Prostate gland (tissue), 2 donors: Measurements from ENCODE around the gene DLX4. TPM values are rescaled to one million over a fixed set of nuclear protein-coding genes. Genes with fewer than 3 reads are reported as not detected.

Experiments used
- DNase-seq: peaks from one replicate; pipeline ENCODE4 v3.0.0-alpha.2; 2019; ENCODE audit warnings: low spot score
- H3K27ac ChIP-seq, 2 donors: fragments of 200-600 bp; sonication (generic); 2 replicates each; pipeline ENCODE4 v1.5.1; 2017 to 2019
- H3K27me3 ChIP-seq: fragments of 200-600 bp; sonication (generic); replicated peaks from 2 replicates; pipeline ENCODE4 v1.5.1; 2019; ENCODE audit not compliant: insufficient read depth
- H3K36me3 ChIP-seq, 2 donors: fragments of 200-600 bp; sonication (generic); 1 replicate in 1 of 2; 2 replicates in 1 of 2; pipeline versions ENCODE4 v1.5.1 to v1.8.1; 2017 to 2019
- H3K4me1 ChIP-seq: fragments of 200-600 bp; sonication (generic); replicated peaks from 2 replicates; pipeline ENCODE4 v1.5.1; 2019
- H3K4me3 ChIP-seq, 2 donors: fragments of 200-600 bp; sonication (generic); 2 replicates each; pipeline ENCODE4 v1.5.1; 2017 to 2019
- H3K9me3 ChIP-seq: fragments of 200-600 bp; sonication (generic); 2 replicates; pipeline ENCODE4 v1.5.1; 2017
- CTCF ChIP-seq, 4 experiments: fragments of 200-600 bp in 2 of 4; fragments of 450-650 bp in 2 of 4; sonication (generic) in 2 of 4; IDR thresholded peaks; 1 replicate in 3 of 4; 2 replicates in 1 of 4; pipeline ENCODE4 v1.5.1; 2016 to 2019; ENCODE audit warnings: antibody characterized with exemption in 4 of 4, mild to moderate bottlenecking in 2 of 4, moderate library complexity in 2 of 4
- POLR2A ChIP-seq: fragments of 450-650 bp; IDR thresholded peaks from one replicate; pipeline ENCODE4 v1.6.1; 2016; ENCODE audit warnings: antibody characterized with exemption, mild to moderate bottlenecking
- POLR2AphosphoS5 ChIP-seq: sonication (generic); formaldehyde crosslinking; IDR thresholded peaks from one replicate; pipeline ENCODE4 v1.6.1; 2017; ENCODE audit warnings: antibody characterized with exemption
- WGBS: methylation state at CpG from one replicate; pipeline ENCODE4 v1.1.5; 2018; 5-methylcytosine and 5-hydroxymethylcytosine counted together
- intact Hi-C: fragments of 100-400 bp; cut with DNase I; formaldehyde crosslinking; loops from one replicate; pipeline ENCODE4 v1.14.2; 2022
- total RNA-seq, 2 donors: library from RNA; depleted of rRNA; stranded (reverse); fragments of >200 nt; gene quantifications; one replicate each; pipeline ENCODE4 v1.1.0, GENCODE V29; 2016

The DLX4 gene
- total RNA-seq, 2 donors from 2014 or later: not detected

GRCh38 chr17:49984283-49984682 is 15.3 kb downstream of the DLX4 start:
- DNase-seq: no peak
- no peaks in the 10 kb centered on the region for H3K27me3 ChIP-seq

GRCh38 chr17:49984776-49985175 is 15.8 kb downstream of the DLX4 start:
- Histone ChIP-seq H3K4me3 (no peak overlapping the region), H3K9me3 (no peaks in the 10 kb centered on the region), H3K27me3 (no peaks in the 10 kb centered on the region), H3K27ac (no peak overlapping the region), H3K4me1 (peaks cover 4% of the 10 kb centered on the region), H3K36me3 (no peaks in the 10 kb centered on the region)
- TF ChIP-seq POLR2A (no peak), POLR2AphosphoS5 (no peak), CTCF (IDR thresholded peaks at IDR 0.05) (no peak)
- 76% methylated on average over 2 of the region's 2 CpGs for WGBS
- intact Hi-C loops: no loop called here
- no peak for DNase-seq

More at GRCh38 chr17:49984283-49984682, 15.3 kb downstream of the DLX4 start:
- no peaks in the 10 kb centered on the region for H3K9me3 ChIP-seq
- no peak overlapping the region for H3K4me3 ChIP-seq
- peaks cover 4% of the 10 kb centered on the region for H3K4me1 ChIP-seq
- H3K27ac ChIP-seq: no peak overlapping the region
- TF ChIP-seq POLR2A: no peak
- TF ChIP-seq CTCF (IDR thresholded peaks at IDR 0.05): no peak
- TF ChIP-seq POLR2AphosphoS5: no peak
- intact Hi-C loops: no loop called here
- H3K36me3 ChIP-seq: no peaks in the 10 kb centered on the region
- WGBS: 79% methylated on average over 3 of the region's 3 CpGs

GRCh38 chr17:49985310-49985990 is 16.5 kb downstream of the DLX4 start:
- H3K4me3 ChIP-seq: no peak overlapping the region
- H3K27ac ChIP-seq: no peak overlapping the region
- 75% methylated on average over 3 of the region's 3 CpGs for WGBS
- no peaks in the 10 kb centered on the region for H3K9me3 ChIP-seq
- peaks cover 4% of the 10 kb centered on the region for H3K4me1 ChIP-seq
- H3K27me3 ChIP-seq: no peaks in the 10 kb centered on the region
- no peak for TF ChIP-seq POLR2A
- no peak for TF ChIP-seq CTCF (IDR thresholded peaks at IDR 0.05)
- no peak for TF ChIP-seq POLR2AphosphoS5
- no peak for DNase-seq
- intact Hi-C loops: no loop called here
- H3K36me3 ChIP-seq: no peaks in the 10 kb centered on the region

GRCh38 chr17:49986396-49987289 is 17.7 kb downstream of the DLX4 start:
- Histone ChIP-seq H3K27ac (no peak overlapping the region), H3K27me3 (no peaks in the 10 kb centered on the region), H3K9me3 (no peaks in the 10 kb centered on the region), H3K4me3 (no peak overlapping the region), H3K4me1 (peaks cover 4% of the 10 kb centered on the region), H3K36me3 (no peaks in the 10 kb centered on the region)
- DNase-seq: no peak
- intact Hi-C loops: no loop called here
- 69% methylated on average over 6 of the region's 6 CpGs for WGBS
- no peak for TF ChIP-seq POLR2A
- TF ChIP-seq POLR2AphosphoS5: no peak
- no peak for TF ChIP-seq CTCF (IDR thresholded peaks at IDR 0.05)

GRCh38 chr17:49987290-49987585 is 18.2 kb downstream of the DLX4 start:
- intact Hi-C loops: no loop called here
- no peak overlapping the region for H3K4me3 ChIP-seq
- H3K9me3 ChIP-seq: no peaks in the 10 kb centered on the region
- DNase-seq: no peak
- H3K36me3 ChIP-seq: no peaks in the 10 kb centered on the region
- no peak for TF ChIP-seq CTCF (IDR thresholded peaks at IDR 0.05)
- no peak for TF ChIP-seq POLR2A
- no peak for TF ChIP-seq POLR2AphosphoS5
- H3K27me3 ChIP-seq: no peaks in the 10 kb centered on the region
- 56% methylated on average over 2 of the region's 2 CpGs for WGBS
- no peak overlapping the region for H3K27ac ChIP-seq
- H3K4me1 ChIP-seq: peaks cover 4% of the 10 kb centered on the region
